ENCODE results near the gene CFAP100.

CFAP100 gene

DNA sequence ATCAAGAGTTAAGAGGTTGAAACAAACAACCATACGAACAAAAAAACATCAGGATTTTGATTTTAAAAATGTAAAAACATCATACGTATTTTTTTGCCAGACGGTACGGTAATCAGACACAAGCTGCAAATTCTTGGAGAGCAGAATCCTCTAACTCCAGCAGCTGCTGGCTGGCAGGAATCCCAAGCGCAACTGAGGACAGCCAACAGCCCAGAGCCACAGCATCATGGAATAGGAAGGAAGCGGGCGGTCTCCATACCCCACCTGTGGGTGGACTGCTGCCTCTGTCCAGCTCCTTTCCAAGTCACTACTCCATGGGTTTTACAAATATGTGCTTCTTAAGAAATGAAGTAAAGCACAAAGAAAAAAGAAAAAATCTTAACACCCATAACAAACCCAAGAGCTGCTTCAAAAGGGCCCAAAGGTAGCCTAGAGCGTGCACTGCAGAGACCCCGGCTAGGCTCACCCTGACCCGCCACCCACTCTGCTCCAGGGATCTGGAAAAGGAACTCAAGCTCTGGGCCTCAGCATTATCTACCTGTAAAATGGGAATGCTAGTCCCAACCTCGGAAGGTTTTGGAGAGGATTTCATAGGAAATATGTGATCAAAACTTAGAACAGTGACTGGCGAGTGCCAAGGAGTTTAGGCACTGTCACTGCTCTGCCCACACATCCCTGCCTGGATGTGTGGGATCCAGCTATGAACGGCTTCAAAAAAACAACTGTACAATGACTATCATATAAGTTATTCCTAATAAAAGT lies 47.6 kb downstream of the CFAP100 start:
- no peak for DNase-seq (ENCODE audit: low spot score)

DNA sequence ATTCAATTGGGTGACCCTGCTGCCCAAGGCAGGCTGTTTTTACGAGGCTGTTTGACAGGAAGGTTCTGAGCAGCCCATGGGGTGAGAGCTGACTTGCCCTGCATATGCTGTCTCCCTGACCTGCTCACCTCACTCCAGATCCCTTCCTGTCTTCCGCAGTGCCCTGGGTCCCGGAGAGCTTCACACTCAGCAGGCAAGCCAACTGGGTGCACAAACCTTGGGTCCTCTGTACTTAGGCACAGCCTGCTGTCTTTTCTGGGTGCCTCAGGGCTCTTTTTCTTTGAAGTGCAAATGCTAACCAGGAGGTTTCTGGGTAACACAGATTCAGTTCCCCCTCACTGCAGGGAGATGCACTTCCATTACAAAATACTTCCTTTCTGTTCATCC lies 48.1 kb downstream of the CFAP100 start:
- no peak for DNase-seq (ENCODE audit: low spot score)

DNA sequence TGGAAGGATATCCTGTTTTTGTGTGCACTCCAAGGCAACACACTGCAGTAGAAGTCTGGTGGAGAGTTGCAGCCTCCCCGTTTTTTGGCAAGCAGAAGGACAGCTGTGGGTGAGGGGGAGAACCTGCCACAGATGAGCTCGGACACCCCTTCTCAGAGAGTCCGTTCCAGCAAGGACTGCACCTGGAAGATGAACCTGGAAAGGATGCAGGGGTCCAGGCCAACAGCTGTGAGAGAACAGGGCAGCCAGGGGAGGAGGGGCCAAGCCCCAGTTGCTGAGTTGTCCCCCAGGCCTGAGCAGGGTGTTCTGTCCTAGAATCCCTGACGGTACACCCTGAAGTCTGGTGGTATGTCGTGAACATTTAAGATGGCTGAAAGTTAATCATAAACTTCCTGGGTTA lies 50.8 kb downstream of the CFAP100 start:
- no peak for DNase-seq (ENCODE audit: low spot score)

DNA sequence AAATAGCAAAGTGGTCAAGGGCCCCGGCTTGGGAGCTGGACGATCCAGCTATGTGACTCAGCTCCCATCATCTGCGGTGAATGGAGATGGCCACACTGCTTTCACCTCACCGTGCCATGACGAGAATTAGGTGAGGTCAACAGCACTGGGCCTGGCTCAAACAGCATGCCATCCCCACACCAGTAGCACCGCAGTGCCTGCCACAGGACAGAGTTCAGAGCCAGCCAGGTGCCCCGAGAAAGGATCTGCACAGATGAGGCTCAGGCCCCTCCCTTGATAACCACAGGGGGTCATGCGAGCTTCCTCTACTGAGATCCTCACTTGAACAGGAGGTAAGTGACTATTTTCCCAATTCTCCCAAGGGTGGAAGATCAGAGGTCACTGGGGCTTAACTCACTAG lies 51.6 kb downstream of the CFAP100 start:
- no peak for DNase-seq (ENCODE audit: low spot score)

DNA sequence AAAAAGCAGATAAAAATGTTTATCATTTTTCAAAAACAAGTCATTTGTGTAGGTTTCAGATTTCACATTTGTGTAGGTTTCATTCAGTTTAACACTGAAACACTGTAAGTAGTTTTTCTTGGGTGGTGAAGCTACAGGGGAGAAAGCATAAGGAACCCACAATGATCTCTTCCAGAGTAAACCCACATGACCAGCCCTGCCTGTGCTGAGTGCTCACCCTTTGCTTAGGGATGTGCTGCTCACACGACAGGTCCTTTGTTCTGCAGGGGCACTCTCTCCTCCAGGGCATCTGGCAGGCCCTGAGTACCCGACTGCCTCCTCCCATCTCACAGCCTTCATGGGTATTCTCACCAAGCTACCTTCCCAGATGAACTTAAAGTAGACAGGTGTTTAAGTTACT lies 52.1 kb downstream of the CFAP100 start:
- no peak for DNase-seq (ENCODE audit: low spot score)

DNA sequence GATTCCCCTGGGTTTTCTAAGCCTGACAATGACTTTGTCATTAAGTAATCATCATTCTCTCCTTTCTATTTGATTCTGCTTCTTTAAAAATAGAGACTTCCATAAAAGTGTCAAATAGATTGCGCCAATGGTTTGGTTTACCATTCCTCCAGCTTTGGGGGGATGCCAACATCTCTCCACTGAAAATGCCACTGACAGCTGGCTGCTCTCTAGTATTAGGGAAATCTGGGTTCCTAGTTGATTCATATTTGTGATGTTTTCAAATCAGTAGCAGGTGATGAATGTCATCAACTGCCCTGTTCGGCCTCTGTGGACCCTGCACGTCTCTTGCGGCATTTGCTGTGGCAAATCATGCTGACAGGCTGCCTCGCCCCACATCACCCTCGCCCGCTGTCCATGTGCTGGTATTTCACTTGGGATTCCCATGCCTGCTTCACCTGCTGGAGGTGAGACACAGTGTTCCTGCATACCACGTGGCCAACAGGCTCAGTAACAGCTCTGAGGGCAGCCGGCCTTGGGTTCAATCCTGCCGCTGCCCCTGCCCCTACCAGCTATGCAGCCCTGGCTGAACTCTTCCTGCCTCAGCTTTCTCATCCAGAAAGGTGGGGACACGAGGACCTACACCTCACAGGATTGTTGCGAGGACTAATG lies 52.9 kb downstream of the CFAP100 start:
- DNase-seq (ENCODE audit: low spot score) = no peak

DNA sequence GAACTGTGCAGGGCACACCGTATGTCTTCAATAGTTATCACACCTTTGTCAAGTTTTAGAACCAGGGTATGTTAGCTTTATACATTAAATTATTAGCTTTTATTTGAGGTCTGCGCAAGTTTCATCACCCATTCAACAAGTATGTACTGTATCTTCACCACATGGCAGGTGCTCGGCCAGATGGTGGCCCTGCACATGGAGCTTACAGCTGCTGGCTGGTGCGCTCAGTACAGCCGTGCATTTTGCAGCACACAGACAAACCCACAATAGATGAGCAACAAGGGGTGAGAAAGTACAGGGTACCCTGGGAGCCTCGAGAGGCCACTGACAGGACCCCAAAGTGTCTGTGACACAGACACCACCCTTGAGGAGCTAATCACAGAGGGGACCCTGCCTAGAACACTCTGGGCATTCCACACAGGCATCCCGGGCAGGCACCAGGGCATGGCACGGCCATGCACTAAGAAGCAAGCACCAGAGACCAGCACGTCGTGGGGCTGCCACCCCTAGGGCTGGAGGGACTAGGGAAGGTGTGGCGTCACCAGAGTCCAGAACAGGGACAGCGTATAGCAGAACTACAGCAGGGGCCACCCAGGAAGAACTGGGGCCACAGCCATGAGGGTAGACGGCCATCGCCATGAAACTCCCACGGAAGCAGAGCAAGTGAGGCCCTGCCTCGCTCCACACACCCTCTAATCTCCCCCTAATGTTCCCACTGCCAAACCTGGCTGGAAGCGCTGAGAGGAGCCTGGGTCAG lies 53.6 kb downstream of the CFAP100 start:
- no peak for DNase-seq (ENCODE audit: low spot score)

DNA sequence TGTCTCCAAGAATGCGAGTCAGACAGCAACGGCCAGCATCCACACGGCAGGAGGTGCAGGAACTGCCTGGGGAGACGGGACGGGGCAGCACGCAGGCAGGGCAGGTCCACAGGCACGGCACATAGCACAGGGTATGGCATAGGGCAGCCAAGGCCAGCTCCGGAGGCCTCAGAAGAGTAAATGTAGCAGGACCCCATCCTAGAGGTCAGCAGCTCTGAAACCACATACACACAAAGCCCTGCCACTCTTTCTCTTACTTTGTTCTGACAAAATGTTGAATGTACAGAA lies 54.1 kb downstream of the CFAP100 start:
- no peak for DNase-seq (ENCODE audit: low spot score)

DNA sequence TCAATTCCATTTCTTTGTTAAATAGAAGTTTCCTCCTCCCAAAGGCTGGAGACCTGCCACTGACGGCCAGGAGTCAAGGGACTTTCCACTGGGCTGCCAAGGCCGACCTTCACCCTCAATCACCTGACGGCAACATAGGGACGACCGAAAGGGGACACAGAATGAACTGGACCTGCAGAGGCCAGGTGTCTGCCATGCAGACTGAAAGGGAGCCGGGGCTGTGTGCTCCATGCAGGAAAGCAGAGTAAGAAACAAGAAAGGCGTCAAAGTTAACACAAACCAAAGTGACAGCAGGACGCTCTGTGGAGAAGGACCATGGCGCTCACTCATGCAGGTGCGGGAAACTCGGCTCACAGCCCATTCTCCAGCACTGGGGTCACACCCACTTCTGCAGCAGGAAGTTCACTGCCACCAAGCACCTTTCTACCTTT lies 54.9 kb downstream of the CFAP100 start:
- DNase-seq (ENCODE audit: low spot score) = no peak

DNA sequence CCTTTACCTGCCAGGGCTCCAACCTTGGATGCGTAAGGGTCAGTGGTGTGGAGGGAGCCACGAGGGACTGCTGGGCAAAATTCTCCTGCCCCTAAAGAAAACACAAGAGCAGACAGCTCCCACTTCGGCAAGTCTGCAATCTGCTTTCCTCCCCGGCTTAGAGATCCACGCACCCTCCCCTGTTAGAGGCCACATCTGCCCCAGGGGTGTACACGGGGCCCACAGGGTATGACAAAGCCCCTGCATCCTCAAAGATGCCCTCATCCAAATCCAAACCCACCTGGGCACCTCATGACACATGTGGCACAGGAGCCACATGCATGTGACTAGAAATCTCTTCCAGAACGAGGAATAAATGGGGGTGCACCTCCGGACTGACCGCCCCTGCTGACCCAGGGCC lies 55.5 kb downstream of the CFAP100 start:
- DNase-seq (ENCODE audit: low spot score) = no peak

DNA sequence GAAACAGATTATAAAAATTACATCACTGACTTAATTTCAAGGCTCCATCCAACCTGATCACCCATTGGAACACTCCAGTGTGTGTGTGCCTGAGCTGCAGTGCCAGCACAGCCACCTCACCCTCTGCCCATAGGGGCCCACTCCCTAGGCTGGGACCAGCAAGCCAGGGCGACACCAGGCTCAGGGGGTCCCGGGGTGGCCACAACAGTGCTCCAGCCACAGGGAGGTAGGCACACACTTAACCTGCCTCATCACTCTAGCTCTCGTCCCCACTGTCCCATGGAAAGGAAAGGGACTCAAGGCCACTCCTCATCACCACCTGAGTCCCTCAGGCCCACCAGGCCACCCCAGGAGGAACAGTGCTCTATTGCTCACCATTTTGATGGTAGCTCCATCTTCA lies 56.0 kb downstream of the CFAP100 start:
- no peak for DNase-seq (ENCODE audit: low spot score)

DNA sequence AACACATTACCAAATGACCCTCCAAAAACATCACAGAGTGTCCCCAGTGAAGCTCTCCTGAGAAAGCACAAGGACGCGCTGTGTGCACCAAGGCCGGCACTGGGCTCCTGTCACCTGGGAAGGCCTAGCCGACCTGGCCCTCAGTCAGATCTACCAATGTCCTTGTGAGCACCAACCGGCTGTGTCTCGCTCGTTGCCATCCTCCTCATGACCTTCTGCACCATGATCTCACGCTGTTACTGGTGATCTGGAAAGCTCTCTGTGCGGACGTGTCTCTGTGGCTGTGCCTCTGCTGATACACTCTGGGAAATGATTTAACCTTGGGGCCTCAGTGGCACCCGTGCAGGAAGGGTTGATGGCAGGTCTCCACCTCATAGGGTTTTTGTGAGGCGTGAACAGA lies 56.8 kb downstream of the CFAP100 start:
- no peak for DNase-seq (ENCODE audit: low spot score)

DNA sequence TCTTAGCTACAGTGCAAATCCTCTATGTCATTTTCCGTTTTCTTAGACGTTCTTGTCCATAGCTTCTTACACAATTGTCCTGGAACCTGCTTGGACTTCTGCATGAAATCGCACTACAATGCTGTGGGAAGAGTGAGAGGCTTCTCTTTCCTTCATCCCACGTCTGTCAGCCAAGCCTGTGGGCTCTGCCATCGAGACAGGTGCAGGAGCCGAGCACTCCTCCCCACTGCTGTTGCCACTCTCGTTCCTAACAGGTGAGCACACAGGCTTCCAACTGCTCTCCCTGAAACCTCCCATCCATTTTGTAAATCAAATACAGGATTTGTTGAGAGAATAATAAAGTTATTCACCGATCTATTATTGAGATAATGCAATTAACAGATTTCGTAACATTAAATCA lies 57.5 kb downstream of the CFAP100 start:
- DNase-seq (ENCODE audit: low spot score) = no peak

DNA sequence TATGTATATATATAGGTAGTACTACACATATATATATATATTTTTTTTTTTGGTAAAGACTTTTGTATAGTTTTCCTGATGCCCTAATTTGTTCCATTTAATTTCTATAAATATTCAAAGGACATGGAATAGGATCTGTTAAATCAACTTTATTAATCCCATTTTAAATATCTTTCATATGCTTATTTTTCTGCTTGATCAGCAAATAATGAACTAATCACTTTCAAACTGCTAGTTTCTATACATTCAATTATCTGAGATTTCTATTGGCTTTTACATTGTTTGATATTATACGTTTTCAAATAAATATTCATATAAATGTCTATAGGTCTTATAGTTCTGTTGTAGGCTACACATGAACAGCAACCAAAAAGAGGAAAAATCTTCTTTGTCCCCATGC lies 59.3 kb downstream of the CFAP100 start:
- no peak for DNase-seq (ENCODE audit: low spot score)

DNA sequence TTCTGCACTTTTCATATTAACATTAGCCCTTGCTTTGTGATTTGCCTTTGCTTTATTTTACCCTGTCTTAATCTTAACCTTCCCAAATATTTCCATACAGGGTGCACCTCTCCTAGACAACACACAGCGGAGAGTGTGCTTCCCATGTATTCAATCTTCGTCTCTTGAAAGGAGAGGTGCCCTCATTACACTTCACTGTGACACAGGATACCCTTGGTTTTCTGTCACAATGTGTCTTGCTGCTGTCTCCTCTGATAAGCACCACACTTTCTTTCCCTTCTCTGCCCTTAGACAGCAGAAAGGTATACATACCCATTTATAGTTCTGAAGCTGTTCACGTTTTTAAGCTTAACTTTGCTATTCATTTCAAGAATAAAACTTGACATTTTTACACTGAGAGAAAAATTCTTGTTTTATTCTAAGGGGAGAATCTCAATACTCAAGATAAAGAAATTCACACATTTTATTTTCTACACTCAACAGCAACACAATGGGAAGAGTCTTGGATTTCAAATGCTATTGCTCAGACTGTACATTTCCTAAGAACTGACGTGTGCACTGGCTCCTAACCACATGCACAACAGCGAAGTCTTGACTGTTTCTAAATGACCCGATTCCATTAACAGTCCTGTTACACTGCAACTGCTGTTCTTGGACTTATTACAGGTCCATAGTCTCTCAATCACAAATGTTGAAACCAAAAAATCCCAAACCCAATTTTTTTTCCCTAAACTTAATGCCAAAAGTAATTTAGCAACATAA lies 59.9 kb downstream of the CFAP100 start:
- DNase-seq (ENCODE audit: low spot score) = no peak

DNA sequence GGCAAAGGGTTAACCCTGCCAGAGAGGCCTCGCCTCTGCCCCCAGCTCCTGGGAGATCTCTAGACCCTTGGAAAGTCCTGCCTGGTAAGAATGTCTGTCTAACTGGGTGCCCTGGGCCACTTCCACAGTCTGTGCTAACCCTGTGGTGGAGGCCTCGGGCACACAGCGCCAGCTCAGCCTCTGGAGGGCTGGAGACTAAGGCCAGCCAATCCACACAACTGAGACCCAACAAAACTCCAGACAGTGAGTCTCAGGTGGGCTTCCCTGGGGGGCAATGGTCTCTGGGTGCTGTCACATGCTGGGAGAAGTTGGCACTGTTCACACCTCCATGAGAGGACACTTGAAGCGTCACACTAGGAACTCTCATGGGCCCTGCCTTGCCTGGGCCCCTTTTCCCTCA lies 61.5 kb downstream of the CFAP100 start:
- DNase-seq (ENCODE audit: low spot score) = no peak

DNA sequence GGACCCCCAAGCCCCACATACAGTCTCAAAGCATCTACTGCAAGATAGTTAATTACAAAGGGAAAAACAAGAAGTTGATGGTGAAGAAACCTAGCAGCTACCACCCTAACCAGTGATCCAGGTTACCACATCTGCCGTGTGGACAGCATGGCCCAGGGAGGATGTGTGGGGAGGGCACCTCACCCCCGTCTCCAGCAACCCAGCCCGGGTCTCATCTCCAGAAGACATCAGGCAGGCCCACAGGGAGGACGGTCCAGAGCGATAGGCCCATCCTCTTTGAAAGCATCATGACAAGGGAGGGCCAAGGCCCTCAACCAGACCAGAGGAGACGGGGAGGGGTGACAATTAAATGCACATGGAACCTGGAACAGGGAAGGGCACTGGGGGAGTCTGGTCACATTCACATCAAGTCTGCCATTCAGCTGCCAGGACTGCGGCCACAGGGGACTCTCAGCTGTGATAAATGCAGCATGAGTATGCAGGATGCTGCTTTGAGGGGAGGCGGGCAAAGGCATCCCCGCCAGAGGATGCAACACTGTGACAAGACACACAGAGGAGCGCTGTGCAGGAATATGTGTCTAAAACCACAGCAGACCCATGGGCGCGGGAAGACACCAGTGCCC lies 62.2 kb downstream of the CFAP100 start:
- no peak for DNase-seq (ENCODE audit: low spot score)

DNA sequence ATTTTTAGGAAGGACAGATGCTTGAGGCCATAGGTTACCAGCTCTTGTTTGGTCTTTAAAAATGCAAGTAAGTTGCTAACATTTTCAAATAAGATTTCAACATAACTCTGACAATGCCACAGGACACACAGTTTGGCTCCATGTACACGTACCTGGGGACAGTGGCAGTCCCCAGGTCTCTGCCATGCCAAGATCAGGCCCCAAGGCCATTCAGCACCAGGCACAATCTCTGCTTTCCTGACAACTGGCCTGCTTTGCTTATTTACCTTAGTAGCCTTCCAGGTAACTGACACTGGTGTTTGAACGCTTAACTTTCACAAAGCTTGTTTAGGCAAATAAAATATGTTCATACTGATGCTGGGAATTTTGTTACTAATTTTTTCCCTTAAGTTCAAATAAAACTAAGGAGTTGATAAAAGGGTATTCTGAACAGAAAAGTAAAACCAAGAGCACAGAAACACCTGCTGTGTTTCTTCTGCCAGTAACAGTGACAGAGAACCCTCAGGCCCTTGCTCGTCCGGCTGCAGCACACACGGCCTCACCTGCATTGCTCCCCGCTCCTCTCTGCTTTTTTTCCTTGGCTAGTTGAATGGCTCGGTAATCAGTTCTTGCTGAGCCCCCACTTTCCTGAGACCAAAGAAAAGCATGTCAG lies 64.5 kb downstream of the CFAP100 start:
- DNase-seq (ENCODE audit: low spot score) = no peak

DNA sequence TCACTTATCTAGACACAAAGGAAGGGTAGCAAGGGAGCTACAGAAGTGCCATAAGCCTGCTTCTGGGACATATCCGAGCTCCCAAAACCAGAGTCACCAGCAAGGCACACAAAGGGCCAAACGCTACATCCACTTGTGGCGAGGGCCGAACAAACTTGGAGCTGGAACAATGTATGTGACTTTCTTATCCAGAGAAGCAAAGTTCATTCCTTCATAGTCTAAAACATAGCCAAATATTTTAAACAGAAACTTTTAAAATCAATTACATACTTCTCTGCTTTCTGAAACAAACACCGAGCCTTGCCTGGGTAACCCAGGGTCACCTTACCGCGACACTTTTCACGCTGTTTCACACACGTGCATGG lies 65.0 kb downstream of the CFAP100 start:
- no peak for DNase-seq (ENCODE audit: low spot score)

DNA sequence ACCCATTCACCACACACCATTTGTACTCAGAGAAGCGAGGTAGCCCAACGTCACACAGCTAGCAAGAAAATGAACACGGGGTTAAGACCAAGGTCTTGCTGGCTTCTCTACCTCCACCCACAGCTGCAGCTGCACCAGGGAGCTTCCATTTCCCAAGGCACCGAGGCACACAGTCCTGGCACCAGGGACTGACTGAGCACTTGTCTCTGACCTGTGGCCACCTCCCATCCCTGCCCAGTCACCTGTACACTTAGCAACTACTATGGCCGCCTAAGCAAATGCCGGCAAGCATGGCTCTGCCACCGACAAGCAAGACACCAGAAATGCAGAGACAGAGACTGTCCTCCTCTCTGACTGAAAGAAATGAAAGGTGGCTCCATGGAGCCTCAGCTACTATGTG lies 65.7 kb downstream of the CFAP100 start:
- DNase-seq (ENCODE audit: low spot score) = no peak

DNA sequence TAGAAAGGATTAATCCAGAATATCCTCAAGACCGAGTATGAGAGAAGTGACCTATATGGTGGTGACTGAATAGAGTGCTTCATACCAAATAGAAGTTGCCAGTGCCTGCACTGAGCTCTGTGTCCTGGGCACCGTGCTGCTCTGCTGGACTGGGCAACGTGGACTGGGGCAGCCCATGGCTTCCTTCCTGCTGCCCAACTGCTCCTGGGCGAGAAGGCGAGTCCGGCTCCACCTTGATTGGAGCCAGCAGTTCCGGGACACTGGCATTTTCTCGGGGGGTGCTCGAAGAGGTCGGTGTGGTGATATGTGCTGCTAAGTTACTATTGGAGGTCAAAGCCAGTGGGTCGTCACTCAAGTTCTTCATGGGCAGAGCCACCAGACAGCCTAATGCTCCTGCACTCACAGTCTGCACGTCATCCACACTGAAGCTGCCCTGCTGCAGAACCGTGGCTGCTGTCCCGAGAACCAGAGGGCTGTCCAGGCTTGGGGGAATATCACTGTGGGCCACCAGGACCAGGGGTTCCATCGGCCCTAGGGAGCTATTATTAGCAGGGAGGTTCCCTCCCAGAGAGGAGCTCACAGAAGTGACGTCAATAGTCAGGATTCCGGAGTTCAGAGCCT lies 66.9 kb downstream of the CFAP100 start:
- DNase-seq (ENCODE audit: low spot score) = no peak
